GM21529 (cell line): ENCODE measurements around the gene RHEB.

Source experiments
- ATAC-seq: cut with Tn5 transposase; IDR thresholded peaks from one replicate; pipeline ENCODE4 v1.9.1; 2021; ENCODE audit not compliant: unreplicated experiment

The RHEB gene

DNA sequence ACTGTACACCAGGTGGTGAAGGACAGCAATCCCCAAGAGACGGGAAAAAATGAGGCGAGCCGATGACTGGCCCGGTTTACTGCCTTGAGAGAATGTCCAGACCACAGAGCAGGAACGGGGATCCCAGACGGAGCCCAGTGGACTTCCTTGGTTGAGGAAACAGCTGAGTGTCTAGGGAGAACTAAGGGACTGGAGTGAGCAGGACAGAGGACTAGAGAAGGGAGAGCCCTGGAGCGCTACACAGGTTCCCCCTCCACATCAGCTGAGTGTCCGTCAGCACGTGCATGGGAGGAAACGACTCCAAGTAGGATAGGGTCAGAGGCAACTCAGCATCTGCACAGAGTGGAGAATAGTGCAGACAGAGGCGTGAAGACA lies 102.8 kb downstream of the RHEB start:
- ATAC-seq: no peak

DNA sequence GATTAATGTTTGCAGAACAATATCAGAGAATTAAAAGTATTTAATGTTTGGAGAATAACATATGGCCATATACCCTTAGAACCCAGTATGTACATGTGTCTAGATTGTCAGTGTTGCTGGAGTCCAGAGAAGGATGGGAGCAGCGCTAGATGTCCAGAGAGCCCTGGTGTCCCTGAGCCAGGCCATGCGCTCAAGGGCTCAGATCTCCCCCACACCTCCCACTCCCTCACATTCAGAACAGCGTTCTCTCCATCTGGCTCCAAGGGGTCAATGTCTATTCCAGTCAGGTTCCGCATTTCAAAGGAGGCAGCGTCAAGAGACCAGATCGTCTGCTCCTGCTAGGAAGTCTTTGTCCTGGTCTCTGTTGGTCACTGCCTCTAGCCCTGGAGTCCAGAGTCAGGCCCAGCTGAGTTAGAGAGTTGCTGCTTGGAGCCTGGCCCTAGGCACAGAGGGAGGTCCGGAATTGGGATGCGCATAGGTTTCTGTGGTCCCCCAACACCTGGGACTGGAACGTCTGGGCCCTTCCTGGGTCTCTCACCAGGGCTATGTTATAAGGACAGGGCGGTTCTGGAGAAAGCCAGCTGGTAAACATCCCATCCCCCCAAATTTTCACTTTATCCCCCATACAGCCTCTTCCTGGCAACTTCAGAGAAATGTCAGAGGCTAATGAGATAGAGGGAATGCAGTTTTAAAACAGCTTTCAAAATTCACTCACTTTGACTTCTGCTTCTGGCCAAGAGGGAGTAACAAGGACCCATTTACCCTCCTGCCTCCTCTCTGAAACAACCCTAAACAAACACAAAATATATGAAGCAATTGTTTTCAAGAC lies 103.4 kb downstream of the RHEB start:
- ATAC-seq: no peak
